Measurements from ENCODE around the gene MVD. TPM values are rescaled to one million over a fixed set of nuclear protein-coding genes. Genes with fewer than 3 reads are reported as not detected.

The MVD gene
- total RNA-seq, 1 experiment from 2014 or later, result 141 TPM

GRCh38 chr16:88633684-88634140 lies 29.2 kb downstream of the MVD start:
- Mint-ChIP-seq H3K9me3 (ENCODE audit: unreplicated experiment) (no peaks in the 10 kb centered on the region), H3K27ac (ENCODE audit: unreplicated experiment) (no peak overlapping the region), H3K36me3 (ENCODE audit: insufficient read depth, unreplicated experiment) (peaks cover 89% of the 10 kb centered on the region), H3K4me1 (ENCODE audit: low read depth, unreplicated experiment) (no peaks in the 10 kb centered on the region), H3K4me3 (ENCODE audit: unreplicated experiment) (no peak overlapping the region), H3K27me3 (ENCODE audit: insufficient read depth, unreplicated experiment) (no peaks in the 10 kb centered on the region)
- intact Hi-C loops (cut with micrococcal nuclease; ENCODE audit: unreplicated experiment), result no loop called here
- H3K36me3 ChIP-seq (ENCODE audit: control insufficient read depth, insufficient read depth, low read length), result peaks cover 4% of the 10 kb centered on the region; the same call in 1 of the 2 replicates
- no peak overlapping the region for H3K4me3 ChIP-seq (ENCODE audit: low read depth, low read length)
- H3K27me3 ChIP-seq (replicated peaks; ENCODE audit: control insufficient read depth, insufficient read depth, low read length), result no peaks in the 10 kb centered on the region
- BruUV-seq (replicated peaks), result no TSS peak
- H3K4me1 ChIP-seq, result peaks cover 3% of the 10 kb centered on the region; the same call in 1 of the 2 replicates
- peak in 1 of 2 experiments; percentile 29 for TF ChIP-seq CTCF (IDR thresholded peaks at IDR 0.05; ENCODE audit: insufficient read depth in 1 of 2, low read depth in 1 of 2, low read length in 1 of 2, severe bottlenecking in 1 of 2, unreplicated experiment in 1 of 2)
- ChIA-PET POLR2A (interaction anchor here (1.3 kb wide), 1 partner anchor 63 kb away, joined by 3 read pairs; the partner anchor contains the start of gene ZC3H18), CTCF (interaction anchor here (0.7 to 1.3 kb wide), 3 partner anchors 15 to 165 kb away, joined by 3 to 6 read pairs (median 5); no protein-coding TSS in a partner anchor)
- no peaks in the 10 kb centered on the region for H3K9me3 ChIP-seq
- peak; percentile 54 to 69 for DNase-seq

- Mint-ChIP-seq H3K4me1 (ENCODE audit: low read depth, unreplicated experiment) (no peaks in the 10 kb centered on the region), H3K36me3 (ENCODE audit: insufficient read depth, unreplicated experiment) (peaks cover 89% of the 10 kb centered on the region), H3K27ac (ENCODE audit: unreplicated experiment) (no peak overlapping the region), H3K27me3 (ENCODE audit: insufficient read depth, unreplicated experiment) (no peaks in the 10 kb centered on the region), H3K4me3 (ENCODE audit: unreplicated experiment) (no peak overlapping the region), H3K9me3 (ENCODE audit: unreplicated experiment) (no peaks in the 10 kb centered on the region)
- DNase-seq, result no peak
- no peak for TF ChIP-seq CTCF (IDR thresholded peaks at IDR 0.05; ENCODE audit: insufficient read depth in 1 of 2, low read depth in 1 of 2, low read length in 1 of 2, severe bottlenecking in 1 of 2, unreplicated experiment in 1 of 2)
- Histone ChIP-seq H3K36me3 (ENCODE audit: control insufficient read depth, insufficient read depth, low read length) (peaks cover 4% of the 10 kb centered on the region; the same call in 1 of the 2 replicates), H3K4me1 (no peaks in the 10 kb centered on the region), H3K4me3 (ENCODE audit: low read depth, low read length) (no peak overlapping the region), H3K9me3 (no peaks in the 10 kb centered on the region), H3K27me3 (replicated peaks; ENCODE audit: control insufficient read depth, insufficient read depth, low read length) (no peaks in the 10 kb centered on the region)
- ChIA-PET CTCF (interaction anchor here (0.7 to 1.3 kb wide), 3 partner anchors 16 to 121 kb away, joined by 3 to 5 read pairs (median 3); no protein-coding TSS in a partner anchor), POLR2A (interaction anchor here (1.3 kb wide), 1 partner anchor 62 kb away, joined by 3 read pairs; the partner anchor contains the start of gene ZC3H18)
- intact Hi-C loops (cut with micrococcal nuclease; ENCODE audit: unreplicated experiment), result no loop called here
- no TSS peak for BruUV-seq (replicated peaks)
Measured at GRCh38 chr16:88632587-88632930, 30.3 kb downstream of the MVD start.

- H3K27me3 Mint-ChIP-seq (ENCODE audit: insufficient read depth, unreplicated experiment), result no peaks in the 10 kb centered on the region
- DNase-seq, result no peak
- Histone ChIP-seq H3K9me3 (no peaks in the 10 kb centered on the region), H3K27me3 (replicated peaks; ENCODE audit: control insufficient read depth, insufficient read depth, low read length) (no peaks in the 10 kb centered on the region), H3K4me3 (ENCODE audit: low read depth, low read length) (no peak overlapping the region), H3K36me3 (ENCODE audit: control insufficient read depth, insufficient read depth, low read length) (peaks cover 4% of the 10 kb centered on the region; the same call in 1 of the 2 replicates), H3K4me1 (no peaks in the 10 kb centered on the region)
- no peak for TF ChIP-seq CTCF (IDR thresholded peaks at IDR 0.05; ENCODE audit: insufficient read depth in 1 of 2, low read depth in 1 of 2, low read length in 1 of 2, severe bottlenecking in 1 of 2, unreplicated experiment in 1 of 2)
- H3K36me3 Mint-ChIP-seq (ENCODE audit: insufficient read depth, unreplicated experiment), result peaks cover 89% of the 10 kb centered on the region
- no peak overlapping the region for H3K4me3 Mint-ChIP-seq (ENCODE audit: unreplicated experiment)
- H3K9me3 Mint-ChIP-seq (ENCODE audit: unreplicated experiment), result no peaks in the 10 kb centered on the region
- no peaks in the 10 kb centered on the region for H3K4me1 Mint-ChIP-seq (ENCODE audit: low read depth, unreplicated experiment)
- no TSS peak for BruUV-seq (replicated peaks)
- intact Hi-C loops (cut with micrococcal nuclease; ENCODE audit: unreplicated experiment), result no loop called here
- H3K27ac Mint-ChIP-seq (ENCODE audit: unreplicated experiment), result no peak overlapping the region
- POLR2A ChIA-PET, result interaction anchor here (1.3 kb wide), 1 partner anchor 62 kb away, joined by 3 read pairs; the partner anchor contains the start of gene ZC3H18
- CTCF ChIA-PET, result interaction anchor here (0.5 kb wide), 1 partner anchor 8 kb away, joined by 3 read pairs; no protein-coding TSS in a partner anchor
Measured at GRCh38 chr16:88631920-88632586, 30.8 kb downstream of the MVD start.

Measured in Caco-2 (cell line).